Cardiac muscle cell (in vitro differentiated cells and primary cell): ENCODE data around the gene PRICKLE3. TPM values are rescaled to one million over a fixed set of nuclear protein-coding genes. Genes with fewer than 3 reads are reported as not detected.

Experiments
- DNase-seq, 2 donors: peaks; one replicate each; pipeline versions ENCODE4 v3.0.0 to v3.0.0-alpha.2; 2010 to 2017; ENCODE audit warnings: low read depth in 1 of 2, low spot score in 1 of 2
- H3K27ac ChIP-seq: fragments of 200-600 bp; sonication (generic); 2 replicates; pipeline ENCODE4 v1.5.1; 2016
- H3K27me3 ChIP-seq: fragments of 200-600 bp; sonication (generic); 2 replicates; pipeline ENCODE4 v1.6.0; 2016; ENCODE audit warnings: control low read depth
- H3K36me3 ChIP-seq: fragments of 200-600 bp; sonication (generic); 2 replicates; pipeline ENCODE4 v1.5.1; 2016; ENCODE audit warnings: control low read depth
- H3K4me1 ChIP-seq: fragments of 200-600 bp; sonication (generic); 2 replicates; pipeline ENCODE4 v1.8.1; 2017; ENCODE audit warnings: low read depth, mild to moderate bottlenecking, mixed run types
- H3K4me3 ChIP-seq: fragments of 200-600 bp; sonication (generic); 2 replicates; pipeline ENCODE4 v1.5.1; 2016; ENCODE audit warnings: mild to moderate bottlenecking
- H3K9me3 ChIP-seq: fragments of 200-600 bp; sonication (generic); 2 replicates; pipeline ENCODE4 v1.5.1; 2017; ENCODE audit warnings: low read depth, mild to moderate bottlenecking, control low read depth
- CTCF ChIP-seq: IDR thresholded peaks from 2 replicates; pipeline ENCODE4 v1.5.1; 2012; ENCODE audit warnings: low read depth, mild to moderate bottlenecking, low read length
- polyA plus RNA-seq: library from polyadenylated mRNA; unstranded; fragments of >200 nt; fragmentation: Nextera tagmentation; extraction: Ambion mirVana; gene quantifications from 2 replicates; pipeline ENCODE4 v1.2.1, GENCODE V29; 2016
- total RNA-seq: library from RNA; depleted of rRNA; stranded (reverse); fragments of >200 nt; gene quantifications from 2 replicates; pipeline ENCODE4 v1.2.3, GENCODE V29; 2016

The PRICKLE3 gene
- total and polyA plus RNA-seq, 2 experiments from 2014 or later = 8.1 to 10.5 TPM

GRCh38 chrX:49211074-49211473 lies 24.9 kb upstream of the PRICKLE3 start:
- no peak overlapping the region for H3K4me3 ChIP-seq
- TF ChIP-seq CTCF = no peak
- no peaks in the 10 kb centered on the region for H3K9me3 ChIP-seq
- no peak for DNase-seq
- H3K4me1 ChIP-seq = no peaks in the 10 kb centered on the region
- H3K36me3 ChIP-seq = no peaks in the 10 kb centered on the region
- no peak overlapping the region for H3K27ac ChIP-seq
- H3K27me3 ChIP-seq = no peaks in the 10 kb centered on the region

- no peak for TF ChIP-seq CTCF
- Histone ChIP-seq H3K4me1 (no peaks in the 10 kb centered on the region), H3K9me3 (no peaks in the 10 kb centered on the region), H3K4me3 (no peak overlapping the region), H3K27ac (no peak overlapping the region), H3K36me3 (no peaks in the 10 kb centered on the region), H3K27me3 (no peaks in the 10 kb centered on the region)
- no peak for DNase-seq
These were observed 24.2 kb upstream of the PRICKLE3 start for GRCh38 chrX:49210406-49210805.

GRCh38 chrX:49209434-49210251 lies 23.5 kb upstream of the PRICKLE3 start:
- H3K4me3 ChIP-seq = no peak overlapping the region
- no peaks in the 10 kb centered on the region for H3K9me3 ChIP-seq
- H3K36me3 ChIP-seq = no peaks in the 10 kb centered on the region
- TF ChIP-seq CTCF = no peak
- no peaks in the 10 kb centered on the region for H3K4me1 ChIP-seq
- H3K27ac ChIP-seq = no peak overlapping the region
- no peaks in the 10 kb centered on the region for H3K27me3 ChIP-seq
- no peak for DNase-seq

GRCh38 chrX:49208399-49208798 lies 22.2 kb upstream of the PRICKLE3 start:
- no peak for DNase-seq
- no peak for TF ChIP-seq CTCF
- Histone ChIP-seq H3K9me3 (no peaks in the 10 kb centered on the region), H3K27me3 (no peaks in the 10 kb centered on the region), H3K4me3 (no peak overlapping the region), H3K27ac (no peak overlapping the region), H3K36me3 (no peaks in the 10 kb centered on the region), H3K4me1 (no peaks in the 10 kb centered on the region)

GRCh38 chrX:49206543-49206942 lies 20.4 kb upstream of the PRICKLE3 start:
- TF ChIP-seq CTCF = no peak
- Histone ChIP-seq H3K9me3 (no peaks in the 10 kb centered on the region), H3K27ac (no peak overlapping the region), H3K4me3 (no peak overlapping the region), H3K36me3 (no peaks in the 10 kb centered on the region), H3K27me3 (no peaks in the 10 kb centered on the region), H3K4me1 (no peaks in the 10 kb centered on the region)
- no peak for DNase-seq
